C4-2B (cell line): ENCODE measurements around the gene NPVF.

Source experiments
- CTCF ChIP-seq: fragments of 450-650 bp; conservative IDR thresholded peaks from 2 replicates; pipeline ENCODE4 v1.5.1; 2017; ENCODE audit warnings: mild to moderate bottlenecking
- ZFX ChIP-seq: fragments of 450-650 bp; IDR thresholded peaks from 2 replicates; pipeline ENCODE4 v1.6.1; 2017

DNA sequence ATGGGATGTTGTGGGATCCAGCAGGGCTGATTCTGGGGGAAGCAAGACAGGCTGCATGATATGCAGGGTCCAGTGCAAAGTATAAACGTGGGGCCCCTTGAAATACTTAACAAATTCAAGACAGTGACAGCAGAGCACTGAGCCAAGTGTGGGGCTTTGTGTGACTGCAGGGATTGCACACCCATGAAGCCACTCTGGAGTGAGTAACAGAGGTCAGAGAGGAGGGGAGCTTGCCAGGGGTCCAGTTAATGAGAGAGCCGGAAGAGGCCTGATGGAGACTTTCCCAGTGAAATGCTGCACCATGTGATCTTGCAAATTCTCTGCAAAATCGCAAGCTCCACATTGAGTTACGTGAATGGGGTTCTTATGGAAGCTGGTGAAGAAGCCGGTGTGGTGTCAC lies 5.6 kb downstream of the NPVF start:
- TF ChIP-seq CTCF: no peak
- no peak for TF ChIP-seq ZFX
